Measurements from ENCODE around the gene MFNG.

DNA sequence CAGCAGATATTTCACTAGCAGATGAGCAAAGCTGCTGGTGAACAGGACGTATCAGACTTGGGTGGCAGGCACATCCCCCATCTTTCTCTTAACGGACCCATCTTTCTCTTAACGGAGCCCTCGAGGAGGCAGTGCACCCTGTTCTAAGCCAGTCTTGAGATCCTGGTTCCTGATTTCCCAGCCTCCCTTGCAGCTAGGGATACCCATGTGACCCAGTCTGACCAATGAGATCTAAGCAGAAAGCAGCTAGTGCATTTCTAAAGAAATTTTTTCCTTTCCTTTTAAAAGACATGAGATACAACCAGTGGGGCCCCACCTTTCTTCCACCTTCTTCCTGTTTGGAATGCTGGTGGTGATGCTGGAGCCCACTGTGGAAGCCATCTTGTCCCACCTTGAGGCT, 45.3 kb downstream of the MFNG start:
- TF ChIP-seq, protein P1, sequence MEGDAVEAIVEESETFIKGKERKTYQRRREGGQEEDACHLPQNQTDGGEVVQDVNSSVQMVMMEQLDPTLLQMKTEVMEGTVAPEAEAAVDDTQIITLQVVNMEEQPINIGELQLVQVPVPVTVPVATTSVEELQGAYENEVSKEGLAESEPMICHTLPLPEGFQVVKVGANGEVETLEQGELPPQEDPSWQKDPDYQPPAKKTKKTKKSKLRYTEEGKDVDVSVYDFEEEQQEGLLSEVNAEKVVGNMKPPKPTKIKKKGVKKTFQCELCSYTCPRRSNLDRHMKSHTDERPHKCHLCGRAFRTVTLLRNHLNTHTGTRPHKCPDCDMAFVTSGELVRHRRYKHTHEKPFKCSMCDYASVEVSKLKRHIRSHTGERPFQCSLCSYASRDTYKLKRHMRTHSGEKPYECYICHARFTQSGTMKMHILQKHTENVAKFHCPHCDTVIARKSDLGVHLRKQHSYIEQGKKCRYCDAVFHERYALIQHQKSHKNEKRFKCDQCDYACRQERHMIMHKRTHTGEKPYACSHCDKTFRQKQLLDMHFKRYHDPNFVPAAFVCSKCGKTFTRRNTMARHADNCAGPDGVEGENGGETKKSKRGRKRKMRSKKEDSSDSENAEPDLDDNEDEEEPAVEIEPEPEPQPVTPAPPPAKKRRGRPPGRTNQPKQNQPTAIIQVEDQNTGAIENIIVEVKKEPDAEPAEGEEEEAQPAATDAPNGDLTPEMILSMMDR (IDR thresholded peaks at IDR 0.05), result no peak
- no peak for TF ChIP-seq POLR2AphosphoS5 (IDR thresholded peaks at IDR 0.05; ENCODE audit: low read depth, low read length)
- no peak for TF ChIP-seq TCF7L2 (IDR thresholded peaks at IDR 0.05; ENCODE audit: low read depth, low read length)

Measured in Panc1 (cell line).